ENCODE results near the gene ATP11B. TPM values are rescaled to one million over a fixed set of nuclear protein-coding genes. Genes with fewer than 3 reads are reported as not detected.

ATP11B gene
- total RNA-seq, 4 donors from 2014 or later: 80.8 to 114 (median 100) TPM

GRCh38 chr3:182808041-182808770 lies 14.9 kb downstream of the ATP11B start:
- Histone ChIP-seq H3K9me3 (no peaks in the 10 kb centered on the region), H3K4me1 (peaks cover 0 to 37% (median 2%) of the 10 kb centered on the region in 4 donors), H3K27me3 (no peaks in the 10 kb centered on the region), H3K4me3 (no peak overlapping the region), H3K36me3 (no peaks in the 10 kb centered on the region), H3K27ac (no peak overlapping the region)
- DNase-seq (ENCODE audit: low spot score in 2 of 2): no peak
- WGBS, 2 donors: 85% methylated on average over 3 of the region's 3 CpGs
- TF ChIP-seq POLR2A (IDR thresholded peaks at IDR 0.05): no peak
- TF ChIP-seq EP300 (IDR thresholded peaks at IDR 0.05): no peak
- no peak for TF ChIP-seq CTCF (IDR thresholded peaks at IDR 0.05)

- Histone ChIP-seq H3K27me3 (no peaks in the 10 kb centered on the region), H3K4me3 (no peak overlapping the region), H3K9me3 (no peaks in the 10 kb centered on the region), H3K4me1 (peaks cover 0 to 27% (median 0%) of the 10 kb centered on the region in 4 donors), H3K27ac (no peak overlapping the region), H3K36me3 (no peaks in the 10 kb centered on the region)
- WGBS, 2 donors: 95 to 97% methylated on average over 3 of the region's 3 CpGs
- TF ChIP-seq EP300 (IDR thresholded peaks at IDR 0.05) (no peak), CTCF (IDR thresholded peaks at IDR 0.05) (no peak), POLR2A (IDR thresholded peaks at IDR 0.05) (no peak)
- no peak for DNase-seq (ENCODE audit: low spot score in 2 of 2)
These were observed 16.2 kb downstream of the ATP11B start for GRCh38 chr3:182809531-182809930.

- no peaks in the 10 kb centered on the region for H3K36me3 ChIP-seq
- no peak overlapping the region for H3K4me3 ChIP-seq
- no peak for DNase-seq (ENCODE audit: low spot score in 2 of 2)
- TF ChIP-seq POLR2A (IDR thresholded peaks at IDR 0.05) (no peak), CTCF (IDR thresholded peaks at IDR 0.05) (no peak), EP300 (IDR thresholded peaks at IDR 0.05) (no peak)
- no peaks in the 10 kb centered on the region for H3K9me3 ChIP-seq
- no peak overlapping the region for H3K27ac ChIP-seq
- 87 to 91% methylated on average over 3 of the region's 3 CpGs for WGBS, 2 donors
- H3K27me3 ChIP-seq: no peaks in the 10 kb centered on the region
- H3K4me1 ChIP-seq: peaks cover 0 to 39% (median 0%) of the 10 kb centered on the region in 4 donors
These were observed 17.4 kb downstream of the ATP11B start for GRCh38 chr3:182810574-182811268.

GRCh38 chr3:182811269-182811596 lies 17.9 kb downstream of the ATP11B start:
- H3K4me1 ChIP-seq: peaks cover 0 to 44% (median 0%) of the 10 kb centered on the region in 4 donors
- no peaks in the 10 kb centered on the region for H3K36me3 ChIP-seq
- no peaks in the 10 kb centered on the region for H3K27me3 ChIP-seq
- DNase-seq (ENCODE audit: low spot score in 2 of 2): no peak
- H3K27ac ChIP-seq: no peak overlapping the region
- H3K9me3 ChIP-seq: no peaks in the 10 kb centered on the region
- TF ChIP-seq POLR2A (IDR thresholded peaks at IDR 0.05) (no peak), EP300 (IDR thresholded peaks at IDR 0.05) (no peak), CTCF (IDR thresholded peaks at IDR 0.05) (no peak)
- 91 to 96% methylated on average over 1 of the region's 1 CpG for WGBS, 2 donors
- H3K4me3 ChIP-seq: no peak overlapping the region

GRCh38 chr3:182812123-182812522 lies 18.8 kb downstream of the ATP11B start:
- Histone ChIP-seq H3K27ac (no peak overlapping the region), H3K4me3 (no peak overlapping the region), H3K9me3 (no peaks in the 10 kb centered on the region), H3K27me3 (no peaks in the 10 kb centered on the region), H3K4me1 (peaks cover 0 to 42% (median 0%) of the 10 kb centered on the region in 4 donors), H3K36me3 (no peaks in the 10 kb centered on the region)
- TF ChIP-seq POLR2A (IDR thresholded peaks at IDR 0.05): no peak
- TF ChIP-seq EP300 (IDR thresholded peaks at IDR 0.05): no peak
- TF ChIP-seq CTCF (IDR thresholded peaks at IDR 0.05): no peak
- DNase-seq (ENCODE audit: low spot score in 2 of 2): no peak
- WGBS, 2 donors: 60 to 65% methylated on average over 1 of the region's 1 CpG

Measured in tibial nerve (tissue), 4 donors.